ENCODE data around the gene NUP153.
"Not testable (repeated sequence)": the region's sequence is repeated elsewhere in the genome, so short reads cannot be mapped to it uniquely, and the experiment has no call there.

Gene NUP153

DNA sequence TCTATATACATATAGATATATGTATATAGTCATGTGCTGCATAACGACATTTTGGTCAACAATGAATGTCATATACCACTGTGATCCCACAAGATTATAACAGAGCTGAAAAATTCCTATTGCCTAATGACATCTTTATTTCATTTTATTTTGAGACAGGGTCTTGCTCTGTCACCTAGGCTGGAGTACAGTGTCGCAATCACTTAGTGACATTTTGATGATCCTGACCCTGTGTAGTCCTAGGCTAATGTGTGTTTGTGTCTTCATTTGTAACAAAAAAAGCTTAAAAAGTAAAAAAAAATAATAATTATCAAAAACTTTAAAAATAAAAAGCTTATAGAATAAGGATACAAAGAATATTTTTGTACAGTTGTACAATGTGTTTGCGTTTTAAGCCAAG, 110.6 kb downstream of the NUP153 start:
- no peak overlapping the region for H3K27ac ChIP-seq (ENCODE audit: low read depth, low read length)
- H3K4me3 ChIP-seq (ENCODE audit: low read depth in 1 of 2, low read length in 2 of 2), result no peak overlapping the region
- H3K36me3 ChIP-seq (ENCODE audit: insufficient read depth, low read length), result no peaks in the 10 kb centered on the region
- H3K27me3 ChIP-seq (ENCODE audit: control insufficient read depth in 1 of 2, insufficient read depth in 2 of 2, low read length in 2 of 2), result no peaks in the 10 kb centered on the region
- no peak overlapping the region for H3K9ac ChIP-seq (ENCODE audit: low read length)
- H3K4me1 ChIP-seq (ENCODE audit: insufficient read depth, low read length), result no peaks in the 10 kb centered on the region
- no peaks in the 10 kb centered on the region for H3K9me3 ChIP-seq (ENCODE audit: low read length)

DNA sequence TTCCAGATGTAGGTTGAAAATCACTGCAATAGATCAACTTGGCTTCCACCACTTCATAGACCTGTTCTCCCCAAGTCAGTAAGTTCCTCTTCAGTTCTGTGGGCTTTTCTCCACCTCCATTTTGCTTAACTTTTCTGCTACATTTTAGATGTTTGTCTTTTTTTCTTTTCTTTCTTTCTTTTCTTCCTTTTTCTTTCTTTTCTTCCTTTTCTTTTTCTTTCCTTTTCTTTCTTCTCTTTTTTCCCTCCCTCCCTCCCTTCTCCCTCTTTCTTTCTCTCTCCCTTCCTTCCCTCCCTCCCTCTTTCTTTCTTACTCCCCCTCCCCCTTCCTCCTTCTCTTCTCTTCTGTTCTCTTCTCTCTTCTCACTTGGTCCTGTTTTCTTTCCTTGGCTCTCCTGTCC, 113.5 kb downstream of the NUP153 start:
- Histone ChIP-seq H3K9me3 (ENCODE audit: low read length) (no peaks in the 10 kb centered on the region), H3K9ac (ENCODE audit: low read length) (no peak overlapping the region), H3K36me3 (ENCODE audit: insufficient read depth, low read length) (no peaks in the 10 kb centered on the region), H3K4me3 (ENCODE audit: low read depth in 1 of 2, low read length in 2 of 2) (no peak overlapping the region), H3K27me3 (ENCODE audit: control insufficient read depth in 1 of 2, insufficient read depth in 2 of 2, low read length in 2 of 2) (no peaks in the 10 kb centered on the region), H3K27ac (ENCODE audit: low read depth, low read length) (no peak overlapping the region), H3K4me1 (ENCODE audit: insufficient read depth, low read length) (no peaks in the 10 kb centered on the region)

- Histone ChIP-seq H3K27ac (ENCODE audit: low read depth, low read length) (no peak overlapping the region), H3K9me3 (ENCODE audit: low read length) (no peaks in the 10 kb centered on the region), H3K4me1 (ENCODE audit: insufficient read depth, low read length) (no peaks in the 10 kb centered on the region), H3K36me3 (ENCODE audit: insufficient read depth, low read length) (no peaks in the 10 kb centered on the region), H3K9ac (ENCODE audit: low read length) (no peak overlapping the region), H3K4me3 (ENCODE audit: low read depth in 1 of 2, low read length in 2 of 2) (no peak overlapping the region), H3K27me3 (ENCODE audit: control insufficient read depth in 1 of 2, insufficient read depth in 2 of 2, low read length in 2 of 2) (no peaks in the 10 kb centered on the region)
Observed at GRCh38 chr6:17591287-17591686, 115.4 kb downstream of the NUP153 start.

- Histone ChIP-seq H3K4me1 (ENCODE audit: insufficient read depth, low read length) (no peaks in the 10 kb centered on the region), H3K4me3 (ENCODE audit: low read depth in 1 of 2, low read length in 2 of 2) (no peak overlapping the region), H3K9me3 (ENCODE audit: low read length) (no peaks in the 10 kb centered on the region), H3K27me3 (ENCODE audit: control insufficient read depth in 1 of 2, insufficient read depth in 2 of 2, low read length in 2 of 2) (no peaks in the 10 kb centered on the region), H3K36me3 (ENCODE audit: insufficient read depth, low read length) (no peaks in the 10 kb centered on the region), H3K9ac (ENCODE audit: low read length) (no peak overlapping the region), H3K27ac (ENCODE audit: low read depth, low read length) (no peak overlapping the region)
Observed at GRCh38 chr6:17589406-17590096, 117.2 kb downstream of the NUP153 start.

DNA sequence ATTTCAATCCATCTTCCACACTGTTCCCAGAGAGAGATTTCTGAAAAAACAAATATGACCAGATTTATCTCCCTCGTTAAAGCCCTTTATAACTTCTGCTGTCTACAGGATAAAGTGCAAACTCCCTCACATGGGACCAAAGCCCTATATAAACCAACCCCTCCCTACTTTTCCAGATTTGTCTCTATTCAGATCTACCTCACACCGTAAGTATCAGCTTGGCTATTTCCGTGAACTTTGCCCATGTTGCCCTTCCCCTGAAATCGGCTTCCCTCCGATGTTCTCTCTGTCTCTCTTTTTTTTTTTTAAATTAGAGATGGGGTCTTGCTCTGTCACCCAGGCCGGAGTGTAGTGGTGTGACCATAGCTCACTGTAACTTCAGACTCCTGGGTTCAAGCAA, 118.7 kb downstream of the NUP153 start:
- no peak overlapping the region for H3K9ac ChIP-seq (ENCODE audit: low read length)
- H3K27me3 ChIP-seq (ENCODE audit: control insufficient read depth in 1 of 2, insufficient read depth in 2 of 2, low read length in 2 of 2), result no peaks in the 10 kb centered on the region
- H3K27ac ChIP-seq (ENCODE audit: low read depth, low read length), result no peak overlapping the region

DNA sequence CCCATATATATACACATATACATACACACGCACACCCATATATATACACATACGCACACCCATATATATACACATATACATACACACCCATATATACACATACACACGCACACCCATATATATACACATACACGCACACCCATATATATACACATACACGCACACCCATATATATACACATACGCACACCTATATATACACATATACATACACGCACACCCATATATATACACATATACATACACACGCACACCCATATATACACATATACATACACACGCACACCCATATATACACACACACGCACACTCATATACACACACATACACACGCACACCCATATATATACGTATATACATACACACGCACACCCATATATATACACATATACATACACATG, 120.1 kb downstream of the NUP153 start:
- H3K9me3 ChIP-seq (ENCODE audit: low read length); H3K27ac ChIP-seq (ENCODE audit: low read depth, low read length); H3K9ac ChIP-seq (ENCODE audit: low read length); H3K36me3 ChIP-seq (ENCODE audit: insufficient read depth, low read length); H3K4me3 ChIP-seq (ENCODE audit: low read depth in 1 of 2, low read length in 2 of 2); H3K27me3 ChIP-seq (ENCODE audit: control insufficient read depth in 1 of 2, insufficient read depth in 2 of 2, low read length in 2 of 2): not testable (repeated sequence)
- peaks cover 11% of the 10 kb centered on the region for H3K4me1 ChIP-seq (ENCODE audit: insufficient read depth, low read length)

More for the DNA sequence above, 118.7 kb downstream of the NUP153 start:
- no peaks in the 10 kb centered on the region for H3K9me3 ChIP-seq (ENCODE audit: low read length)
- H3K4me1 ChIP-seq (ENCODE audit: insufficient read depth, low read length), result peaks cover 11% of the 10 kb centered on the region
- no peak overlapping the region for H3K4me3 ChIP-seq (ENCODE audit: low read depth in 1 of 2, low read length in 2 of 2)
- H3K36me3 ChIP-seq (ENCODE audit: insufficient read depth, low read length), result no peaks in the 10 kb centered on the region

- Histone ChIP-seq H3K27ac (ENCODE audit: low read depth, low read length) (no peak overlapping the region), H3K9ac (ENCODE audit: low read length) (no peak overlapping the region), H3K36me3 (ENCODE audit: insufficient read depth, low read length) (no peaks in the 10 kb centered on the region), H3K9me3 (ENCODE audit: low read length) (no peaks in the 10 kb centered on the region), H3K27me3 (ENCODE audit: control insufficient read depth in 1 of 2, insufficient read depth in 2 of 2, low read length in 2 of 2) (no peaks in the 10 kb centered on the region), H3K4me3 (ENCODE audit: low read depth in 1 of 2, low read length in 2 of 2) (no peak overlapping the region), H3K4me1 (ENCODE audit: insufficient read depth, low read length) (peaks cover 11% of the 10 kb centered on the region)
Observed at GRCh38 chr6:17585766-17586490, 120.8 kb downstream of the NUP153 start.

DNA sequence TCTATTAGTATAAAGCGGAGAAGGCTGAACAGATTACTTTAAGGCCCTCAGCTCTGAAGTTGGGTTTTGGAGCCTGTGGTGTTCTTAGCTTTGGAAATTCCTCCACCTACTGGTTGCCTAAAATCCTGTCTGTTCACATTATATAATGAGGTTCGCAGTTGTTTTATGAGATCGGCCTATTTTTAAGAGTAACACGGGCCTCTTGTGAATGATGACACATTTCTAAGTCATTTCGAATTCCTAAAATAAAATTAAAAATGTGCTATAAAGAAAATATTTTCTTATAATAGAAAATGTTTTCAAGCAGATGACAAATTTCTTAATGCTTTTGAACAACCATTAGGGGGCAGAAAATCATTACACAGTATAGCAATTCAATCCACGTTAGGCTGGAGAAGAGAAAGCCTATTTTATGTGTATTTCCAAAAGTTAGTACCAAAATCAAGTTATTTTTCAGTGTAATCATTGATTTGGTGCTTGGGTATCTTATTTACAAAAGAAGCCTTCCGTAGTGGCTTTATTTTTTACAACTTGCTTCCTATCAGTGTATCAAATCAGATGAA, 122.4 kb downstream of the NUP153 start:
- Histone ChIP-seq H3K4me1 (ENCODE audit: insufficient read depth, low read length) (peaks cover 11% of the 10 kb centered on the region), H3K27ac (ENCODE audit: low read depth, low read length) (peak overlapping the region; percentile 61), H3K36me3 (ENCODE audit: insufficient read depth, low read length) (no peaks in the 10 kb centered on the region), H3K27me3 (ENCODE audit: control insufficient read depth in 1 of 2, insufficient read depth in 2 of 2, low read length in 2 of 2) (no peaks in the 10 kb centered on the region), H3K9ac (ENCODE audit: low read length) (no peak overlapping the region), H3K4me3 (ENCODE audit: low read depth in 1 of 2, low read length in 2 of 2) (no peak overlapping the region), H3K9me3 (ENCODE audit: low read length) (no peaks in the 10 kb centered on the region)

DNA sequence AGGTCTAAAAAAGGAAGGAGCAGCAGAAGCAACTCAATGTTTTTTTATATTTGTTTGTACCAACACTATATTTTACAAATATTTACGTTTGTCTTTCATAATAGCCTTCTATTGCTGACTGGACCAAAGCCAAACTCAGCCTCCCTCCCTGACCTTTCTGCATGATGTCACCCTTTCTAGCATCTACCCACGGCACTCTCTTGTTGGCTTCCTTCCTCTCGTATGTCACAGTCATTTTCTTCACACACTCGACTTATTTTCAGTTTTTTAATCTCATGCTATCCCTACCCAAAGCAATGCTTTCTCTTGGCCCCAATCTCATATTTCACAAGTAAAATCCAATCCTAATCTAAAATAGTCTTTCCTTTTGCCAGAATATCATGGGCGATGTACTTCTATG, 122.9 kb downstream of the NUP153 start:
- H3K4me3 ChIP-seq (ENCODE audit: low read depth in 1 of 2, low read length in 2 of 2), result no peak overlapping the region
- H3K27me3 ChIP-seq (ENCODE audit: control insufficient read depth in 1 of 2, insufficient read depth in 2 of 2, low read length in 2 of 2), result no peaks in the 10 kb centered on the region
- H3K9me3 ChIP-seq (ENCODE audit: low read length), result no peaks in the 10 kb centered on the region
- H3K27ac ChIP-seq (ENCODE audit: low read depth, low read length), result peak overlapping the region; percentile 61
- H3K4me1 ChIP-seq (ENCODE audit: insufficient read depth, low read length), result peaks cover 11% of the 10 kb centered on the region
- no peaks in the 10 kb centered on the region for H3K36me3 ChIP-seq (ENCODE audit: insufficient read depth, low read length)
- H3K9ac ChIP-seq (ENCODE audit: low read length), result no peak overlapping the region

- H3K4me1 ChIP-seq (ENCODE audit: insufficient read depth, low read length), result peaks cover 11% of the 10 kb centered on the region
- not testable (repeated sequence) for H3K4me3 ChIP-seq (ENCODE audit: low read depth in 1 of 2, low read length in 2 of 2); H3K36me3 ChIP-seq (ENCODE audit: insufficient read depth, low read length); H3K9ac ChIP-seq (ENCODE audit: low read length); H3K9me3 ChIP-seq (ENCODE audit: low read length); H3K27me3 ChIP-seq (ENCODE audit: control insufficient read depth in 1 of 2, insufficient read depth in 2 of 2, low read length in 2 of 2)
- H3K27ac ChIP-seq (ENCODE audit: low read depth, low read length), result peak overlapping the region; percentile 41
Observed at GRCh38 chr6:17581282-17581681, 125.4 kb downstream of the NUP153 start.

- peak overlapping the region; percentile 52 to 62 for H3K4me3 ChIP-seq (ENCODE audit: low read depth in 1 of 2, low read length in 2 of 2)
- H3K27me3 ChIP-seq (ENCODE audit: control insufficient read depth in 1 of 2, insufficient read depth in 2 of 2, low read length in 2 of 2), result no peaks in the 10 kb centered on the region
- H3K36me3 ChIP-seq (ENCODE audit: insufficient read depth, low read length), result no peaks in the 10 kb centered on the region
- no peak overlapping the region for H3K9ac ChIP-seq (ENCODE audit: low read length)
- H3K9me3 ChIP-seq (ENCODE audit: low read length), result peaks cover 6% of the 10 kb centered on the region
- H3K4me1 ChIP-seq (ENCODE audit: insufficient read depth, low read length), result peaks cover 11% of the 10 kb centered on the region
- H3K27ac ChIP-seq (ENCODE audit: low read depth, low read length), result peak overlapping the region; percentile 80
Observed at GRCh38 chr6:17580518-17581048, 126.1 kb downstream of the NUP153 start.
